HFFc6 (cell line): ENCODE measurements around the gene CPEB2. TPM values are rescaled to one million over a fixed set of nuclear protein-coding genes. Genes with fewer than 3 reads are reported as not detected.

Source experiments
- DNase-seq: peaks from one replicate; pipeline ENCODE4 v3.0.0-alpha.2; 2018
- H3K27ac Mint-ChIP-seq: 2 replicates; pipeline ENCODE4 v1.8.0; 2020; ENCODE audit warnings: mild to moderate bottlenecking, mixed read lengths
- H3K27me3 Mint-ChIP-seq: 2 replicates; pipeline ENCODE4 v1.8.0; 2021; ENCODE audit warnings: mild to moderate bottlenecking, moderate library complexity, mixed read lengths; ENCODE audit not compliant: insufficient read depth
- H3K36me3 Mint-ChIP-seq: 2 replicates; pipeline ENCODE4 v1.8.0; 2021; ENCODE audit warnings: low read depth, mixed read lengths
- H3K4me1 Mint-ChIP-seq: 2 replicates; pipeline ENCODE4 v1.8.0; 2020; ENCODE audit warnings: low read depth, mixed read lengths
- H3K4me3 Mint-ChIP-seq: 2 replicates; pipeline ENCODE4 v1.8.0; 2020; ENCODE audit warnings: mild to moderate bottlenecking, moderate library complexity, mixed read lengths
- H3K9me3 Mint-ChIP-seq: 2 replicates; pipeline ENCODE4 v1.8.0; 2020; ENCODE audit warnings: mild to moderate bottlenecking, mixed read lengths
- long read RNA-seq: library from polyadenylated mRNA; unstranded; transcript quantifications from one replicate; pipeline ENCODE4 v2.0.0, GENCODE V29; 2019
- total RNA-seq, 6 experiments: library from RNA; stranded (reverse); fragmentation: NEBNext Ultra II Directional; extraction: Animal tissue kit (Norgen Biotek cat#: 25700); gene quantifications; 2 replicates in 1 of 6; 3 replicates in 5 of 6; pipeline ENCODE4 v1.2.3, GENCODE V29; 2021
- TF ChIP-seq, protein P1 (sequence below): fragments of 200-600 bp; sonication (generic); IDR thresholded peaks from 2 replicates; pipeline ENCODE4 v1.5.0; 2021; ENCODE audit warnings: antibody characterized with exemption, mild to moderate bottlenecking

CPEB2 gene
- 10 to 100 TPM; 18.9 to 27.8 (median 22.8) TPM for total RNA-seq
- long read RNA-seq, partial matches to known transcripts, result 0 of 4 reads
- long read RNA-seq, other reads (novel, unspliced or antisense), result 4 of 4 reads

DNA sequence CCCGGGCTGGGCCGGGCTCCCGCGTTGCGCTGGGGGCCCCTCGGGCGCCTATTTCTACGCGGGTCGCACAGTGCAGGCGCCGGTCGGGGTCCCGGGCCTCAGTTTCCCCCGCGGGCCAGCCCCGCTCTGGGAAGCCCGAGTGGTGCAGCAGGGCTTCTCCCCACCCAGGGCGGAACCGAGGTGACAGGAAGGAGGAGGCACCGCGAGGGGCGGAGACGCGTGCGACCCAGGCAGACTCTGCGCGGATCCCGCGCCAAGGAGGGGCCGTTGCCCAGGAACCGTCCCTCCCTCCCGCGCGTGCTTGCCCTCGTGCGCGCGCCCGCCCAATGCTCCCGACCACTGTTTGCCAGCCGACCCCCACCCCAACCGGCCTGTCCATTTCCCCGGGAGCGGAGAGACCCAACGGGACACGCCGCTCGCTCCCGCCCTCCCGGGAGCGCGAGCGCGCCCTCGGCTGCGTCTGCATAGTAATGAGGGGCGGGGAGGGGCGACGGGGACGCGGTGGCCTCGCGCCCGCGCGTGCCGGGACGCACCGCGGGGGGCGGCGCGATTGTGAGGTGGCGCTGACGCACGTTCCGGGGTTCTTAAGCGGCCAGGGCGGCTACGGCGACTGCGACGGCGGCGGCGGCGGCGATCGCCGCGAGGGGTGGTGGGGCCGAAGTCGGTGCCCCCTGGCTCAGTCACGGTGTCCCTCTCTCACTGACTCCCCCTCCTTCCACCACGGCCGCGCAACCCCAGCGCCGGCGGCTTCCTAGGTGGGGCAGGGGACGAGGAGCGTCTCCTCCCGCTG lies at the start of gene CPEB2:
Gene CPEB2 (plus strand): TSS at position 613 of the 790 bp plus-strand sequence. CDS start 193 bp downstream, outside the sequence.
- H3K9me3 Mint-ChIP-seq, result no peaks in the 10 kb centered on the region
- peak within 1 kb of the TSS; percentile 96 for H3K27ac Mint-ChIP-seq
- TF ChIP-seq, protein P1, sequence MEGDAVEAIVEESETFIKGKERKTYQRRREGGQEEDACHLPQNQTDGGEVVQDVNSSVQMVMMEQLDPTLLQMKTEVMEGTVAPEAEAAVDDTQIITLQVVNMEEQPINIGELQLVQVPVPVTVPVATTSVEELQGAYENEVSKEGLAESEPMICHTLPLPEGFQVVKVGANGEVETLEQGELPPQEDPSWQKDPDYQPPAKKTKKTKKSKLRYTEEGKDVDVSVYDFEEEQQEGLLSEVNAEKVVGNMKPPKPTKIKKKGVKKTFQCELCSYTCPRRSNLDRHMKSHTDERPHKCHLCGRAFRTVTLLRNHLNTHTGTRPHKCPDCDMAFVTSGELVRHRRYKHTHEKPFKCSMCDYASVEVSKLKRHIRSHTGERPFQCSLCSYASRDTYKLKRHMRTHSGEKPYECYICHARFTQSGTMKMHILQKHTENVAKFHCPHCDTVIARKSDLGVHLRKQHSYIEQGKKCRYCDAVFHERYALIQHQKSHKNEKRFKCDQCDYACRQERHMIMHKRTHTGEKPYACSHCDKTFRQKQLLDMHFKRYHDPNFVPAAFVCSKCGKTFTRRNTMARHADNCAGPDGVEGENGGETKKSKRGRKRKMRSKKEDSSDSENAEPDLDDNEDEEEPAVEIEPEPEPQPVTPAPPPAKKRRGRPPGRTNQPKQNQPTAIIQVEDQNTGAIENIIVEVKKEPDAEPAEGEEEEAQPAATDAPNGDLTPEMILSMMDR, result no peak
- H3K36me3 Mint-ChIP-seq, result peaks cover 17% of the 10 kb centered on the region
- peak within 1 kb of the TSS; percentile 93 for H3K4me3 Mint-ChIP-seq
- peaks cover 2% of the 10 kb centered on the region for H3K27me3 Mint-ChIP-seq
- peaks cover 37% of the 10 kb centered on the region for H3K4me1 Mint-ChIP-seq
- peak; percentile 92 for DNase-seq

DNA sequence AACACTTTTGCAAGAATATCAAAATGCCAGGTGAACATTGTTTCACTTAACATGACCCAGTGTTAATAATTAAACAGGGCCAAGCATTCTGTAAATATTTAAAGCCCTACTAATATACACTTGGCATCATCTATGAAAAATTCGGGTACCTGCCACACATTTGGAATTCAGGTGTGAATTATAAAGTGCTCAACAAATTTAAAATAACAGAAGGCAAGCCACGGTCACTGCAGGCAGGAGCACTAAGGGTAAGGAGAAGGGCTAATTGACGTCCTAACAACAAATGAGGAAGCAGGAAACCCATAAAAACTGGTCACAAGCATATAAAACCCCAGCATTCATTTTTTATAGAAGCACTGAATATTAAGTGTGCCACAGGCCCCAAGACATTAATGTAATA lies 43.8 kb upstream of the CPEB2 start:
- TF ChIP-seq, protein P1, result no peak
- Mint-ChIP-seq H3K4me1 (no peaks in the 10 kb centered on the region), H3K9me3 (no peaks in the 10 kb centered on the region), H3K27ac (no peak overlapping the region), H3K27me3 (peaks cover 4% of the 10 kb centered on the region; the same call in 1 of the 2 replicates), H3K4me3 (no peak overlapping the region), H3K36me3 (no peaks in the 10 kb centered on the region)
- no peak for DNase-seq

GRCh38 chr4:14961292-14961691 lies 41.0 kb upstream of the CPEB2 start:
- no peak overlapping the region for H3K4me3 Mint-ChIP-seq
- peaks cover 2% of the 10 kb centered on the region; the same call in 1 of the 2 replicates for H3K27me3 Mint-ChIP-seq
- no peaks in the 10 kb centered on the region for H3K36me3 Mint-ChIP-seq
- no peaks in the 10 kb centered on the region for H3K4me1 Mint-ChIP-seq
- H3K9me3 Mint-ChIP-seq, result no peaks in the 10 kb centered on the region
- DNase-seq, result no peak
- TF ChIP-seq, protein P1, result no peak
- no peak overlapping the region for H3K27ac Mint-ChIP-seq

DNA sequence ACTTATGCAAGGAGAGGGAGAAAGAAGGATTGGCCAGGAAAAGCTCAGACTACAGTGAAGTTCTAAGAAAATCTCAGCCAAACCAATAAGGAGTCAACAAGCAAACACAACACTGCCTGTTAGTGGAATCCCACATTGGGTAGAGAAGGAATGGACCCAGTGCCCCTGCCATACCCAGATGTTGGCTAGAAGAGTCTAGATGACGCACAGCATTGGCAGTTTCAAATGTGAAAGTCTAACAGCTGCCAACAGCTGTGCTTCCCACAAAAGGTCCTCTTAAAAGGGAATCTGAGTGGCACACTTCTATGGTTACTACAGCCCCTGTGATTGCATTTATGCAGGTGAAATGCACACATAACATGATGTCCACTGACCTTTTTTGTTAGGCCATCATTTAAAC lies 37.2 kb upstream of the CPEB2 start:
- H3K9me3 Mint-ChIP-seq, result no peaks in the 10 kb centered on the region
- DNase-seq, result no peak
- no peak overlapping the region for H3K27ac Mint-ChIP-seq
- TF ChIP-seq, protein P1, result no peak
- H3K36me3 Mint-ChIP-seq, result no peaks in the 10 kb centered on the region
- H3K4me1 Mint-ChIP-seq, result no peaks in the 10 kb centered on the region
- no peaks in the 10 kb centered on the region; the same call in 1 of the 2 replicates for H3K27me3 Mint-ChIP-seq
- H3K4me3 Mint-ChIP-seq, result no peak overlapping the region

DNA sequence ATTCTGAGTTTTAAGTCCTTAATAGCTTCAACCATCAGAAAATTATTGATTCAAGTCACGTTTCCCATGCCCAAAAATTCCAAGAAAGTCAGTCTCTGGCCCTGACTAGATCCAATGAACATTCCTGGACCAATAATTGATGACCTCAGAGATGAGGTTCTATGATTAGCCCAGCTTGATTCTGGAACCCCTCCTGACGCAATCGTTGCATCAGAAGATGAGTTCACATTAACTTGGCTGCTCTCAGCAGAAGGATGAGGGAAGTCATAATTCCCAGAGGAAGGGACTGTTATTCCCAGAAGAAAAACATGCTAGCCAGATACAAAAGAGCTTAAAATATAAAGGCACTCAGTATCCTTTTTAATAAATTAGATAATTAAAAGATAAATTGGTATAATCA lies 34.3 kb upstream of the CPEB2 start:
- Mint-ChIP-seq H3K27ac (no peak overlapping the region), H3K36me3 (no peaks in the 10 kb centered on the region), H3K4me3 (no peak overlapping the region), H3K4me1 (no peaks in the 10 kb centered on the region), H3K27me3 (no peaks in the 10 kb centered on the region; the same call in 1 of the 2 replicates), H3K9me3 (no peaks in the 10 kb centered on the region)
- no peak for DNase-seq
- TF ChIP-seq, protein P1, result no peak
